GM21737 (cell line): ENCODE results near the gene ZAR1L.

Experiments
- ATAC-seq: cut with Tn5 transposase; IDR thresholded peaks from one replicate; pipeline ENCODE4 v1.9.1; 2021; ENCODE audit warnings: mild to moderate bottlenecking, moderate library complexity; ENCODE audit not compliant: unreplicated experiment

Gene ZAR1L

DNA sequence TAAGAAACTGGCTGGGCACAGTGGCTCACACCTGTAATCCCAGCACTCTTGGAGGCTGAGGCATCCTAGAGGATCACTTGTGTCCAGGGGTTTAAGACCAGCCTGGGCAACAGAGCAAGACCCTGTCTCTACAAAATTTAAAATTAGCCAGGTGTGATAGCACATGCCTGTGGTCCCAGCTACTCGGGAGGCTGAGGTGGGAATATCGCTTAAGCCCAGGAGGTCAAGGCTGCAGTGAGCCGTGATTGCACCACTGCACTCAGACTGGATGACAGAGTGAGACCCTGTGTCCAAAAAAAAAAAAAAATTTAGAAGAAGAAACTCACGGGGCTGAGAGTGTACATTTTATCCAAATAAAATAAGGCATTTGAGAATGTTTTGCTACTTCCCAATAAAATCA, 58.9 kb downstream of the ZAR1L start:
- no peak for ATAC-seq

DNA sequence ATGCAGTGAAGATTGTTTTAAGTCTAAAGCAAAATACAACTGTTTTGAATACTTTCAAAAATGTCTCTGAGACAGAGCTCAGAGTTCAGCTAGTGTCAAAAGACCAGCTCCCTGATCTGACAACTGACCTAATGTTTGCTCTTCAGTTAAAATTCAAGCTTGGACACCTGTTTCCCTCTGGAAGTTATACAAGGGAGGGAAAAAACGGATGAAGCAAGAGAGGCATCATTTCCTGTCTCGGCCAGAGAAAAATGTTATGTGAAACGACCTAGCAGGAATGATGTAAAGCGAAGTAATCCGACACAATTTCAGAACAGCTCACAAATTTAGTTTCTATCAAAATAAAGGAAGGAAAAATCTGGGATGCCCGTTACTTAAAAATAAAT, 59.4 kb downstream of the ZAR1L start:
- ATAC-seq: no peak

DNA sequence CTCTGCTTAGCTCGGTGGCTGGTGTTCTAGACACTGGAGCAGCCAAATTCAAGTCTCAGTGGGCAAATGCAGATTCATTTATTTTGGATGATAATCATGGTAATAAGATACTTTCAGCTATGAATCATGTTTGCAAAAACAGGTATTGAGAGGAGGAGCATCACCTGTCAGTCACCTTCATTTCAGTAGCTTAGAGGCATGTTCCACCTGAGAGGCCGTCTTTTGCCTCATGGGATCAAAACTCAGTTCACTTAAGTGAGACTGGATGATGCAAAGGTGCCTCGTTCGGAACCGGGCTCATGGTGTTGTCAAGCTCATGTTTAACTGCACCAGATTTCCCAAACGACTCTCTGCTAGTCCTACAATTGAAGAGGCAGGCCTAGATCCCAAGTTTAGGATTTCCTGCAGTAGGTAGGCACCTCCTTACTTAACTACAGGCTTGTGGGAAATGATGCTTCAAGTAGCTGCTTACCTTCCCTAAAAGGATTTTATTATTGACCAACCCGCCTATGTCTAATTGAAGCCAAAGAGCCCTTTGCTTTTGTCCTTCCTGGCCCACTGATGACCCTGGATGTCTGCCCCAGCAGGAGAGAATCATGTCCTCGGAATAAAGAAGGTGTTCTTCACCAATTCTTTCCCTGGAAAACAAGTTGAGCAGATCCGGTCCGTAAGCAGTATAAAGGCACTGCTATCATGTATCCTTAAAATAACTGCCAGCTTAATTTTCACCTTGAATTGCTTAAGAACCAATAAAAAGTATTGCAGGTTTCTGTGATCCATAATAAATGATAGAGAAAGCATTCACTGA, 60.0 kb downstream of the ZAR1L start:
- no peak for ATAC-seq

DNA sequence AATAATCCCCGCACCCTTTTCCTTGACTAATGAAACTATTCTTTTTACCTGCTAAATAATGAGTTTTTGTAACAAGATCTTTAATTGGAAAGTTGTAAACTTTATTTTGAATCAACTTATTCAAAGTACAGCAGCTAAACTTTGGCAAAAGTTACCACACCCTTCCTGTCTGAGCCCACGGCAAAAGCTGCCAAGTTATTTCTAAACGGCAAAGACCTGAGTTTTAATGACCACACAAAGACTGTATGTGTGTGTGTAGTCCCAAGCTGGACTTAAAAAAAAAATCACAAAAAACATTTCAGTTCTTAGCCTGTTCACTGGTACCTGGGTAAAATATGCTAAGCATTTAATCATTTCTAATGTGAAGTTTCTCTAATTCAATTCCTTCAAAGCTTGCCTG, 60.7 kb downstream of the ZAR1L start:
- ATAC-seq: no peak

DNA sequence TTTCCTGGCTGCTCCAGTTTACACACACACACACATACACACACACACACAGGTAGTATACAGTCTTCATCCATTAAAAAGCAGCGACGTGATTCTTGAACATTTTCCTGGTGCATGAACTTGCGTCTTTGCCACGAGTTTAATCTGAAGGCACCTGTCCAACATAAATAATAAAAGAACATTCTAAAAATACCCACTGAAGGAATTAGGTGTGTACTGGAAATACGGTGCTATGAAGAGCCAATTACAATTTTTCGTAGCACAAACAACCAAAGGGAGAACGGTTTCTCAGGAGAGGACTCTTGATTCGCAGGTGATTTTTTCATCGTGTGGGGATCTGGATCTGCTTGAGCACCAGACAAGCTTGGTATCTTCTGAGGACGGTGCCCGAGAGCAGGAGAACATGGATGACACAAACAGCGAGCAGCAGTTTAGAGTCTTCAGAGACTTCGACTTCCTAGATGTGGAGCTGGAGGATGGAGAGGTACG, 61.2 kb downstream of the ZAR1L start:
- ATAC-seq: no peak
